ENCODE measurements around the gene KCTD20. TPM values are rescaled to one million over a fixed set of nuclear protein-coding genes. Genes with fewer than 3 reads are reported as not detected.
"Not testable (repeated sequence)": the region's sequence is repeated elsewhere in the genome, so short reads cannot be mapped to it uniquely, and the experiment has no call there.

KCTD20 gene
- 10 to 100 TPM; 31.5 to 40.4 (median 37.8) TPM for total RNA-seq

DNA sequence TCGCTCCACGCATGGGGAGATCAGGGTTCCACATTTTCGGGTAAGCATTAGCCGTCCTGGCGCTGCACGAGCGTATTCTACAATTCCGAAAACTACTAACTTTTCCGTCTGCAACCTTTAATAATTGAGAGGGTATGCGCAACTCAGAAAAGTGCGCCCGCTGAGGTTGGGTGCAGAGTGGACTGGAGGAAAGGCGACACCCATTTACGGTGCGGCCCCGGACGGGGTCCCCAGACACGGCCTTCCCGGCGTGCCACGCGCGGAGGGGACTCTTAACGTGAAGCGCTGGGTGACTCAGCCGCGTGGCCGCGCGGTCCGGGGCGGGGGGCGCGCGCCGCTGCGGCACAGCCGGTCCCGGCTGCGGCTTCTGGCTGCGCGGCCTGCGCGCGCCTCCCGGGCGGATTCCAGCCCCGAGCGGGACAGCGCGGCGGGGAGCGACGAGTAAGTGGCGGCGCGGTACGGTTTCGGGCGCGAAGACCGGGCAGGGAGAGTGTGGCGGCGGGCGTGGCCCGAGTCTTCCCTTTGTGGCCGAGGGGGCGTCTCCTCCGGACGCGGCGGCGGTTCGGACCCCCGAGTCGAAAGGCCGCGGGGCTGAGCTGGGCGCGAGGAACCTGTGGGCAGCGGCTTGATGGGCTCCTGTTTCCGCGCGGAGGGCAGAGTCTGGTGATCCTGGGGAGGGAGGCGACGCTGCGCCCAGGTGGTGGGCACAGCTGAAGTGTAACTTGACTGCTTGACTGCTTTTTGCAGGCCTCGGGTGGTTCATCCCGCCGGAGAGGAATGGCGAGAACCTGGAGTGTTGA lies at the start of gene KCTD20, which contains the start of gene PXT1:
Gene KCTD20, plus strand, starts transcription at position 330 of the 800 bp plus-strand sequence. CDS start 27,098 bp downstream, outside the sequence.
Gene PXT1, minus strand, starts transcription at position 184 of the 800 bp plus-strand sequence. CDS start 16,772 bp downstream, outside the sequence.
- peak within 1 kb of the TSS; percentile 97 to 99 (median 98) for H3K27ac ChIP-seq
- H3K36me3 ChIP-seq, result no peaks in the 10 kb centered on the region
- H3K9me3 ChIP-seq, result no peaks in the 10 kb centered on the region
- peaks cover 0 to 34% (median 6%) of the 10 kb centered on the region in 4 donors for H3K4me1 ChIP-seq
- TF ChIP-seq POLR2A (IDR thresholded peaks at IDR 0.05) (peak; percentile 62 to 92), CTCF (IDR thresholded peaks at IDR 0.05) (peak in 1 of 6 experiments; percentile 9)
- H3K4me3 ChIP-seq, result peak within 1 kb of the TSS; percentile 94 to 99 (median 98)
- DNase-seq, result peak; percentile 85 to 94 (median 92)
- H3K27me3 ChIP-seq, result no peaks in the 10 kb centered on the region

DNA sequence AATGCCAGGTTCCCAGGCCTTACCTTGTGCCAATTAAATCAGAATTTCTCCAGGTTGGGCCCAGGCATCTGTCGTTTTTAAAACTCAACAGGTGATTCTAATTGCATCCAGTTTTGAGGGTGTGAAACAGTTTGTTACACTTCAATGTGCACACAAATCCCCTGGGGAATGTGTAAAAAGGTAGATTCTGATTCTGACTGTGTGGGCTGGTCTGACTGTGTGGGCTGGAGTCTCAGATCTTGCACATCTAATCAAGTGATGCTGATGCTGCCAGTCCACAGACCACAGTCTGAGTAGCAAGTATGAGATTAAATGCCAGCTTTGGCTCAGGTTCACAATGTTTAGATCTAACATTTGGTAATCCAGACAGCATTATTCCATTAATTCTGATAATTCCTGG lies 42.8 kb upstream of the KCTD20 start:
- Histone ChIP-seq H3K27ac (no peak overlapping the region), H3K4me3 (no peak overlapping the region), H3K27me3 (no peaks in the 10 kb centered on the region), H3K4me1 (no peaks in the 10 kb centered on the region), H3K9me3 (no peaks in the 10 kb centered on the region), H3K36me3 (no peaks in the 10 kb centered on the region)
- DNase-seq, result no peak
- TF ChIP-seq CTCF (IDR thresholded peaks at IDR 0.05), result no peak
- TF ChIP-seq POLR2A (IDR thresholded peaks at IDR 0.05), result no peak

- Histone ChIP-seq H3K4me3 (no peak overlapping the region), H3K27ac (no peak overlapping the region), H3K36me3 (no peaks in the 10 kb centered on the region), H3K9me3 (no peaks in the 10 kb centered on the region), H3K4me1 (no peaks in the 10 kb centered on the region), H3K27me3 (no peaks in the 10 kb centered on the region)
- DNase-seq, result no peak
- TF ChIP-seq CTCF (IDR thresholded peaks at IDR 0.05) (no peak), POLR2A (IDR thresholded peaks at IDR 0.05) (no peak)
Observed at GRCh38 chr6:36402481-36402880, 40.3 kb upstream of the KCTD20 start.

- no peak overlapping the region for H3K27ac ChIP-seq
- DNase-seq, result no peak
- TF ChIP-seq CTCF (IDR thresholded peaks at IDR 0.05) (no peak), POLR2A (IDR thresholded peaks at IDR 0.05) (no peak)
- no peaks in the 10 kb centered on the region for H3K36me3 ChIP-seq
- H3K4me3 ChIP-seq, result no peak overlapping the region
- no peaks in the 10 kb centered on the region for H3K4me1 ChIP-seq
- H3K9me3 ChIP-seq, result no peaks in the 10 kb centered on the region
- H3K27me3 ChIP-seq, result no peaks in the 10 kb centered on the region
Observed at GRCh38 chr6:36404164-36404563, 38.6 kb upstream of the KCTD20 start.

DNA sequence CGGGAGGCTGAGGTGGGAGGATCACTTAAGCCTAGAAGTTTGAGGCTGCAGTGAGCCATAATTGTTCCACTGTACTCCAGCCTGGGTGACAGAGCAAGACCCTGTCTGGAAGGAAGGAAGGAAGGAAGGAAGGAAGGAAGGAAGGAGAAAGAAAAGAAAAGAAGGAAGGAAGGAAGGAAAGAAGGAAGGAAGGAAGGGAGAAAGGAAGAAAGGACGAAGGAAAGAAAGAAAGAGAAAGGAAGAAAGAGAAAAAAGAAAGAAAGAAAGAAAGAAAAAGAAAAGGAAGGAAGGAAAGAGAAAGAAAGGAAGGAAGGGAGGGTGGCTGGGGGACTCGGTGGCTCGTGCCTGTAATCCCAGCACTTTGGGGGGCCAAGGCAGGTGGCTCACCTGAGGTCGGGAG lies 33.1 kb upstream of the KCTD20 start:
- not testable (repeated sequence) for H3K27ac ChIP-seq, H3K27me3 ChIP-seq, DNase-seq, H3K4me1 ChIP-seq, H3K36me3 ChIP-seq, H3K4me3 ChIP-seq, H3K9me3 ChIP-seq
